Measurements from ENCODE around the gene SLC22A3.
"Not testable (repeated sequence)": the region's sequence is repeated elsewhere in the genome, so short reads cannot be mapped to it uniquely, and the experiment has no call there.

The SLC22A3 gene

GRCh38 chr6:160348223-160349019 lies at the start of gene SLC22A3:
Gene SLC22A3 (plus strand): TSS chr6:160348378. CDS start chr6:160348420, 42 bp downstream.
- DNase-seq, result peak in 4 of 14 donors; percentile 3 to 57 (median 16)

- DNase-seq, result no peak
Observed at GRCh38 chr6:160299559-160299958, 48.6 kb upstream of the SLC22A3 start.

GRCh38 chr6:160300076-160300695 lies 48.0 kb upstream of the SLC22A3 start:
- DNase-seq, result no peak

GRCh38 chr6:160301339-160301738 lies 46.8 kb upstream of the SLC22A3 start:
- no peak for DNase-seq

- not testable (repeated sequence) for DNase-seq
Observed at GRCh38 chr6:160302431-160303082, 45.6 kb upstream of the SLC22A3 start.

GRCh38 chr6:160303806-160304205 lies 44.4 kb upstream of the SLC22A3 start:
- no peak for DNase-seq

- peak in 11 of 14 donors; percentile 6 to 76 (median 39) for DNase-seq
Observed at GRCh38 chr6:160305926-160306713, 42.1 kb upstream of the SLC22A3 start.

- no peak for DNase-seq
Observed at GRCh38 chr6:160309718-160310117, 38.5 kb upstream of the SLC22A3 start.

GRCh38 chr6:160312900-160313299 lies 35.3 kb upstream of the SLC22A3 start:
- DNase-seq, result no peak

- DNase-seq, result no peak
Observed at GRCh38 chr6:160315310-160315709, 32.9 kb upstream of the SLC22A3 start.

GRCh38 chr6:160316261-160316660 lies 31.9 kb upstream of the SLC22A3 start:
- DNase-seq, result no peak

- DNase-seq, result no peak
Observed at GRCh38 chr6:160319246-160319645, 28.9 kb upstream of the SLC22A3 start.

- no peak for DNase-seq
Observed at GRCh38 chr6:160321729-160322505, 26.3 kb upstream of the SLC22A3 start.

- no peak for DNase-seq
Observed at GRCh38 chr6:160327981-160328380, 20.2 kb upstream of the SLC22A3 start.

GRCh38 chr6:160328447-160328846 lies 19.7 kb upstream of the SLC22A3 start:
- no peak for DNase-seq

GRCh38 chr6:160329188-160329587 lies 19.0 kb upstream of the SLC22A3 start:
- DNase-seq, result no peak

- no peak for DNase-seq
Observed at GRCh38 chr6:160330619-160331018, 17.6 kb upstream of the SLC22A3 start.

- DNase-seq, result no peak
Observed at GRCh38 chr6:160331204-160331603, 17.0 kb upstream of the SLC22A3 start.

GRCh38 chr6:160331753-160332152 lies 16.4 kb upstream of the SLC22A3 start:
- DNase-seq, result no peak

- DNase-seq, result no peak
Observed at GRCh38 chr6:160333101-160333500, 15.1 kb upstream of the SLC22A3 start.

- no peak for DNase-seq
Observed at GRCh38 chr6:160333841-160334240, 14.3 kb upstream of the SLC22A3 start.

GRCh38 chr6:160336200-160336599 lies 12.0 kb upstream of the SLC22A3 start:
- no peak for DNase-seq

Measured in C1 segment of cervical spinal cord (tissue), 14 donors.